Measurements from ENCODE around the gene SESN3. TPM values are rescaled to one million over a fixed set of nuclear protein-coding genes. Genes with fewer than 3 reads are reported as not detected.

Gene SESN3
- total RNA-seq, 3 donors from 2014 or later: 28.2 to 98.1 (median 39.7) TPM

GRCh38 chr11:95247883-95248282 is 16.9 kb upstream of the SESN3 start:
- H3K4me1 ChIP-seq: no peaks in the 10 kb centered on the region
- H3K9me3 ChIP-seq: no peaks in the 10 kb centered on the region
- intact Hi-C loops (cut with DNase I; ENCODE audit: low total_unique reads): no loop called here
- no peak overlapping the region for H3K4me3 ChIP-seq
- H3K27ac ChIP-seq: no peak overlapping the region
- no peaks in the 10 kb centered on the region for H3K36me3 ChIP-seq
- TF ChIP-seq POLR2AphosphoS5 (IDR thresholded peaks at IDR 0.05) (no peak), POLR2A (IDR thresholded peaks at IDR 0.05) (no peak), CTCF (IDR thresholded peaks at IDR 0.05) (no peak)
- no peaks in the 10 kb centered on the region for H3K27me3 ChIP-seq
- DNase-seq (ENCODE audit: low spot score in 2 of 2): no peak

- no peaks in the 10 kb centered on the region for H3K4me1 ChIP-seq
- H3K27me3 ChIP-seq: no peaks in the 10 kb centered on the region
- no peak overlapping the region for H3K4me3 ChIP-seq
- TF ChIP-seq CTCF (IDR thresholded peaks at IDR 0.05): no peak
- H3K36me3 ChIP-seq: no peaks in the 10 kb centered on the region
- intact Hi-C loops (cut with DNase I; ENCODE audit: low total_unique reads): no loop called here
- DNase-seq (ENCODE audit: low spot score in 2 of 2): no peak
- H3K9me3 ChIP-seq: no peaks in the 10 kb centered on the region
- H3K27ac ChIP-seq: no peak overlapping the region
Measured at GRCh38 chr11:95247127-95247684, 16.2 kb upstream of the SESN3 start.

GRCh38 chr11:95245581-95245980 is 14.6 kb upstream of the SESN3 start:
- no peaks in the 10 kb centered on the region for H3K9me3 ChIP-seq
- no peak overlapping the region for H3K4me3 ChIP-seq
- no peaks in the 10 kb centered on the region for H3K27me3 ChIP-seq
- H3K27ac ChIP-seq: no peak overlapping the region
- H3K4me1 ChIP-seq: no peaks in the 10 kb centered on the region
- H3K36me3 ChIP-seq: no peaks in the 10 kb centered on the region
- no peak for DNase-seq (ENCODE audit: low spot score in 2 of 2)
- TF ChIP-seq CTCF (IDR thresholded peaks at IDR 0.05) (no peak), POLR2AphosphoS5 (IDR thresholded peaks at IDR 0.05) (no peak), POLR2A (IDR thresholded peaks at IDR 0.05) (no peak)
- intact Hi-C loops (cut with DNase I; ENCODE audit: low total_unique reads): no loop called here

- intact Hi-C loops (cut with DNase I; ENCODE audit: low total_unique reads): no loop called here
Measured at GRCh38 chr11:95245038-95245437, 14.0 kb upstream of the SESN3 start.

GRCh38 chr11:95243673-95244072 is 12.7 kb upstream of the SESN3 start:
- Histone ChIP-seq H3K27me3 (no peaks in the 10 kb centered on the region), H3K9me3 (no peaks in the 10 kb centered on the region), H3K36me3 (no peaks in the 10 kb centered on the region), H3K27ac (no peak overlapping the region), H3K4me3 (no peak overlapping the region), H3K4me1 (no peaks in the 10 kb centered on the region)
- intact Hi-C loops (cut with DNase I; ENCODE audit: low total_unique reads): no loop called here
- TF ChIP-seq CTCF (IDR thresholded peaks at IDR 0.05): no peak
- TF ChIP-seq POLR2A (IDR thresholded peaks at IDR 0.05): no peak
- no peak for TF ChIP-seq POLR2AphosphoS5 (IDR thresholded peaks at IDR 0.05)
- DNase-seq (ENCODE audit: low spot score in 2 of 2): no peak

More at GRCh38 chr11:95245038-95245437, 14.0 kb upstream of the SESN3 start:
- Histone ChIP-seq H3K4me1 (no peaks in the 10 kb centered on the region), H3K4me3 (no peak overlapping the region), H3K27ac (no peak overlapping the region), H3K9me3 (no peaks in the 10 kb centered on the region), H3K36me3 (no peaks in the 10 kb centered on the region), H3K27me3 (no peaks in the 10 kb centered on the region)
- DNase-seq (ENCODE audit: low spot score in 2 of 2): no peak
- no peak for TF ChIP-seq CTCF (IDR thresholded peaks at IDR 0.05)
- no peak for TF ChIP-seq POLR2AphosphoS5 (IDR thresholded peaks at IDR 0.05)
